K562 (cell line): ENCODE results near the gene BAMBI. TPM values are rescaled to one million over a fixed set of nuclear protein-coding genes. Genes with fewer than 3 reads are reported as not detected.

Experiments
- ARHGAP35 ChIP-seq: fragments of 450-650 bp; IDR thresholded peaks from 2 replicates; pipeline ENCODE4 v1.6.1; 2018; ENCODE audit not compliant: partially characterized antibody
- CREB1 ChIP-seq, 2 experiments: sonication (generic) in 1 of 2; formaldehyde crosslinking in 1 of 2; IDR thresholded peaks; 2 replicates each; pipeline versions ENCODE4 v1.6.1 to v1.8.0; 2012 to 2022; ENCODE audit warnings: inconsistent platforms in 1 of 2, mild to moderate bottlenecking in 1 of 2, missing genetic modification reagents in 1 of 2, moderate library complexity in 1 of 2
- CREB3 ChIP-seq: fragments of 450-650 bp; conservative IDR thresholded peaks from 2 replicates; pipeline ENCODE4 v1.6.1; 2016; ENCODE audit warnings: missing genetic modification characterization, low read depth, mild to moderate bottlenecking, missing compliant biosample characterization, moderate library complexity
- HDAC8 ChIP-seq: fragments of 450-650 bp; IDR thresholded peaks from 2 replicates; pipeline ENCODE4 v1.6.1; 2016; ENCODE audit warnings: mild to moderate bottlenecking, missing genetic modification characterization, moderate library complexity, missing compliant biosample characterization
- HNRNPUL1 ChIP-seq: fragments of 200-400 bp; formaldehyde crosslinking; IDR thresholded peaks from 2 replicates; pipeline ENCODE4 v1.6.1; 2017; ENCODE audit warnings: low read length
- L3MBTL2 ChIP-seq: fragments of 450-650 bp; IDR thresholded peaks from 2 replicates; pipeline ENCODE4 v1.6.1; 2016; ENCODE audit warnings: mild to moderate bottlenecking, moderate library complexity
- MAZ ChIP-seq, 2 experiments: fragments of 450-650 bp in 1 of 2; sonication (generic) in 1 of 2; formaldehyde crosslinking; IDR thresholded peaks in 1 of 2; conservative IDR thresholded peaks in 1 of 2; 2 replicates each; pipeline versions ENCODE4 v1.4.0 to v1.5.0; 2020; ENCODE audit warnings: mild to moderate bottlenecking in 1 of 2, missing genetic modification reagents in 1 of 2
- RBM34 ChIP-seq: fragments of 200-400 bp; formaldehyde crosslinking; IDR thresholded peaks from 2 replicates; pipeline ENCODE4 v1.6.1; 2018; ENCODE audit warnings: low read length, borderline replicate concordance; ENCODE audit not compliant: insufficient read depth
- SMC3 ChIP-seq: conservative IDR thresholded peaks from 2 replicates; pipeline ENCODE4 v1.6.1; 2011; ENCODE audit warnings: low read depth, low read length, improper control_type of control experiment; ENCODE audit not compliant: insufficient read depth
- XRCC5 ChIP-seq: fragments of 200-400 bp; formaldehyde crosslinking; IDR thresholded peaks from 2 replicates; pipeline ENCODE4 v1.6.1; 2017; ENCODE audit warnings: low read depth, mild to moderate bottlenecking, low read length
- ZBTB11 ChIP-seq, 3 experiments: fragments of 200-800 bp in 1 of 3; fragments of 250-450 bp in 1 of 3; fragments of 450-650 bp in 1 of 3; sonication (Bioruptor Pico) in 1 of 3; sonication (Bioruptor generic) in 1 of 3; formaldehyde crosslinking in 1 of 3; IDR thresholded peaks; 2 replicates each; pipeline versions ENCODE4 v1.6.1 to v1.8.0; 2016 to 2022; ENCODE audit warnings: mild to moderate bottlenecking in 2 of 3, missing genetic modification characterization in 2 of 3, missing compliant biosample characterization in 1 of 3, moderate library complexity in 1 of 3
- ZFP1 ChIP-seq: fragments of 450-650 bp; formaldehyde crosslinking; IDR thresholded peaks from 2 replicates; pipeline ENCODE4 v1.4.0; 2020; ENCODE audit warnings: mild to moderate bottlenecking, mixed read lengths
- ZNF253 ChIP-seq: fragments of 250-450 bp; sonication (Bioruptor Pico); conservative IDR thresholded peaks from 2 replicates; pipeline ENCODE4 v1.6.1; 2021; ENCODE audit warnings: mild to moderate bottlenecking
- ZNF75A ChIP-seq: fragments of 450-650 bp; formaldehyde crosslinking; IDR thresholded peaks from 2 replicates; pipeline ENCODE4 v1.4.0; 2020; ENCODE audit warnings: mild to moderate bottlenecking
- polyA plus RNA-seq, 8 experiments: library from polyadenylated mRNA; depleted of rRNA in 4 of 8; stranded (reverse) in 5 of 8; unstranded in 3 of 8; fragments of >200 nt; fragmentation: Nextera tagmentation in 2 of 8; fragmentation: Illumina TruSeq in 1 of 8; extraction: Ambion mirVana in 2 of 8; extraction: Trizol in 1 of 8; gene quantifications; 2 replicates each; pipeline versions ENCODE4 v1.2.1 to v1.2.3, GENCODE V29; 2011 to 2014; ENCODE audit warnings: inconsistent platforms in 1 of 8, missing spikeins in 1 of 8
- total RNA-seq, 7 experiments: library from RNA; depleted of rRNA in 6 of 7; stranded (reverse); fragments of >200 nt in 6 of 7; fragmentation: Illumina TruSeq in 2 of 7; extraction: Trizol in 2 of 7; gene quantifications; 2 replicates each; pipeline versions ENCODE4 v1.2.1 to v1.2.3, GENCODE V29; 2011 to 2021; ENCODE audit warnings: low replicate concordance in 1 of 7
- TF ChIP-seq, protein P1 (sequence below), 2 experiments: fragments of 450-650 bp; IDR thresholded peaks; 2 replicates each; pipeline ENCODE4 v1.6.1; 2018; ENCODE audit warnings: mild to moderate bottlenecking in 2 of 2, low read depth in 1 of 2; ENCODE audit not compliant: partially characterized antibody in 2 of 2
- TF ChIP-seq, protein P2 (sequence below): fragments of 250-450 bp; sonication (Bioruptor Pico); IDR thresholded peaks from 2 replicates; pipeline ENCODE4 v1.8.0; 2022; ENCODE audit warnings: inconsistent platforms

Gene BAMBI
- total and polyA plus RNA-seq, 9 of the 15 experiments (the other 6 are each of a cell fraction or from before 2014, with no cell fraction given) = 2.0 to 21.8 (median 13.5) TPM

- TF ChIP-seq, protein P1, sequence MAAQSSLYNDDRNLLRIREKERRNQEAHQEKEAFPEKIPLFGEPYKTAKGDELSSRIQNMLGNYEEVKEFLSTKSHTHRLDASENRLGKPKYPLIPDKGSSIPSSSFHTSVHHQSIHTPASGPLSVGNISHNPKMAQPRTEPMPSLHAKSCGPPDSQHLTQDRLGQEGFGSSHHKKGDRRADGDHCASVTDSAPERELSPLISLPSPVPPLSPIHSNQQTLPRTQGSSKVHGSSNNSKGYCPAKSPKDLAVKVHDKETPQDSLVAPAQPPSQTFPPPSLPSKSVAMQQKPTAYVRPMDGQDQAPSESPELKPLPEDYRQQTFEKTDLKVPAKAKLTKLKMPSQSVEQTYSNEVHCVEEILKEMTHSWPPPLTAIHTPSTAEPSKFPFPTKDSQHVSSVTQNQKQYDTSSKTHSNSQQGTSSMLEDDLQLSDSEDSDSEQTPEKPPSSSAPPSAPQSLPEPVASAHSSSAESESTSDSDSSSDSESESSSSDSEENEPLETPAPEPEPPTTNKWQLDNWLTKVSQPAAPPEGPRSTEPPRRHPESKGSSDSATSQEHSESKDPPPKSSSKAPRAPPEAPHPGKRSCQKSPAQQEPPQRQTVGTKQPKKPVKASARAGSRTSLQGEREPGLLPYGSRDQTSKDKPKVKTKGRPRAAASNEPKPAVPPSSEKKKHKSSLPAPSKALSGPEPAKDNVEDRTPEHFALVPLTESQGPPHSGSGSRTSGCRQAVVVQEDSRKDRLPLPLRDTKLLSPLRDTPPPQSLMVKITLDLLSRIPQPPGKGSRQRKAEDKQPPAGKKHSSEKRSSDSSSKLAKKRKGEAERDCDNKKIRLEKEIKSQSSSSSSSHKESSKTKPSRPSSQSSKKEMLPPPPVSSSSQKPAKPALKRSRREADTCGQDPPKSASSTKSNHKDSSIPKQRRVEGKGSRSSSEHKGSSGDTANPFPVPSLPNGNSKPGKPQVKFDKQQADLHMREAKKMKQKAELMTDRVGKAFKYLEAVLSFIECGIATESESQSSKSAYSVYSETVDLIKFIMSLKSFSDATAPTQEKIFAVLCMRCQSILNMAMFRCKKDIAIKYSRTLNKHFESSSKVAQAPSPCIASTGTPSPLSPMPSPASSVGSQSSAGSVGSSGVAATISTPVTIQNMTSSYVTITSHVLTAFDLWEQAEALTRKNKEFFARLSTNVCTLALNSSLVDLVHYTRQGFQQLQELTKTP (IDR thresholded peaks at IDR 0.05; ENCODE audit: low read depth in 1 of 2, partially characterized antibody in 2 of 2) = no peak
- no peak for TF ChIP-seq HDAC8 (tag)
- TF ChIP-seq CREB1 (IDR thresholded peaks at IDR 0.05) = no peak
- no peak for TF ChIP-seq CREB1 (CRISPR knock-in tag; IDR thresholded peaks at IDR 0.05)
- no peak for TF ChIP-seq ZBTB11 (CRISPR knock-in tag; IDR thresholded peaks at IDR 0.05)
- no peak for TF ChIP-seq HNRNPUL1
- no peak for TF ChIP-seq XRCC5
- TF ChIP-seq ZNF75A (CRISPR knock-in tag) = no peak
- TF ChIP-seq ZFP1 (CRISPR knock-in tag) = no peak
- TF ChIP-seq, protein P2, sequence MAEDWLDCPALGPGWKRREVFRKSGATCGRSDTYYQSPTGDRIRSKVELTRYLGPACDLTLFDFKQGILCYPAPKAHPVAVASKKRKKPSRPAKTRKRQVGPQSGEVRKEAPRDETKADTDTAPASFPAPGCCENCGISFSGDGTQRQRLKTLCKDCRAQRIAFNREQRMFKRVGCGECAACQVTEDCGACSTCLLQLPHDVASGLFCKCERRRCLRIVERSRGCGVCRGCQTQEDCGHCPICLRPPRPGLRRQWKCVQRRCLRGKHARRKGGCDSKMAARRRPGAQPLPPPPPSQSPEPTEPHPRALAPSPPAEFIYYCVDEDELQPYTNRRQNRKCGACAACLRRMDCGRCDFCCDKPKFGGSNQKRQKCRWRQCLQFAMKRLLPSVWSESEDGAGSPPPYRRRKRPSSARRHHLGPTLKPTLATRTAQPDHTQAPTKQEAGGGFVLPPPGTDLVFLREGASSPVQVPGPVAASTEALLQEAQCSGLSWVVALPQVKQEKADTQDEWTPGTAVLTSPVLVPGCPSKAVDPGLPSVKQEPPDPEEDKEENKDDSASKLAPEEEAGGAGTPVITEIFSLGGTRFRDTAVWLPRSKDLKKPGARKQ (CRISPR knock-in tag) = no peak
- TF ChIP-seq RBM34 = no peak
- no peak for TF ChIP-seq ZNF253
- TF ChIP-seq MAZ (CRISPR knock-in tag; conservative IDR thresholded peaks at IDR 0.05 in 1 of 2, IDR thresholded peaks at IDR 0.05 in 1 of 2) = no peak
- no peak for TF ChIP-seq CREB3
- no peak for TF ChIP-seq ARHGAP35
- peak; percentile 20; the same call in 1 of the 2 replicates for TF ChIP-seq SMC3
- TF ChIP-seq L3MBTL2 = peak; percentile 70
These were observed 2.4 kb downstream of the BAMBI start (continued) for GRCh38 chr10:28679581-28680357.
